Right kidney (tissue), 1 donor: Measurements from ENCODE around the gene HSPB3.
A peak's percentile ranks its signal among the peaks of the same experiment; 100 is the strongest.
"Not testable (repeated sequence)": the region's sequence is repeated elsewhere in the genome, so short reads cannot be mapped to it uniquely, and the experiment has no call there.

Experiments
- DNase-seq: peaks from one replicate; pipeline ENCODE4 v3.0.0-alpha.2; 2016

The HSPB3 gene

DNA sequence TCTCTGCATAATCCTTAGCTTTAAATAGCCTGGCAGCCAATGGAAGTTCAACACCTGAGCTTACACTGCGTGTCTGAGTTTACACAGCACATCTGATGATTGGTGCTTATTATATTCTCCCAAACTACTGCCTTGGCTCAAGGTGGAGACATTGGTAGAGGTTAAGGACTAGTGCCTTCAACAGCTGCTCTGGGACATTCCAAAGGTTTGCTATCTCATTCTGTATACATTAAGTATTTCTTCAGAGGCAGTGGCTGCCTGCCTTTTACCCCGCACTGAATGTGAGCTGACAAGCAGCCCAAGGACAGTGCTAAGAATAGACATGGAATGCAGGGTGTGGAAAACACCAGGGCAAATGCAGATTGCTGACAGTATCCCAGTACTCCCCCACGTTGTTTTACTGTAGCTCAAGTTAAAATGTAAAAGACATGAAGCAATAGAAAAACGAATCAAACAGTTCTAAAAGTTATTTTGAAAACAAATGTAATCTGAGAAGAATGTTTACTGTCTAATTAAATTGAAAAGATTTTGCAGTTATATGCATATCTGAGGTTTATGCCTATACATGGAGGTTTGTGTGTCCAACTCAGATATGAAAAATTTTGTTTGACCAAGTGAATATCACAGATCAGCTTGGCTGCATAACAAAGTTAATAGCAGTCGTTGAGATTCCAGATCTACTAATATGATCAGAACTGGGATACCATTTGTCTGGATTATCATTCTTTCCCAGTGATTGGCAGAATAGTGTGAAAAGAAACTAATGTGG is 1.8 kb downstream of the HSPB3 start:
- peak; percentile 13 for DNase-seq

GRCh38 chr5:54458221-54458620 is 2.7 kb downstream of the HSPB3 start:
- no peak for DNase-seq

- DNase-seq = no peak
Measured at GRCh38 chr5:54460181-54460919, 4.9 kb downstream of the HSPB3 start.

DNA sequence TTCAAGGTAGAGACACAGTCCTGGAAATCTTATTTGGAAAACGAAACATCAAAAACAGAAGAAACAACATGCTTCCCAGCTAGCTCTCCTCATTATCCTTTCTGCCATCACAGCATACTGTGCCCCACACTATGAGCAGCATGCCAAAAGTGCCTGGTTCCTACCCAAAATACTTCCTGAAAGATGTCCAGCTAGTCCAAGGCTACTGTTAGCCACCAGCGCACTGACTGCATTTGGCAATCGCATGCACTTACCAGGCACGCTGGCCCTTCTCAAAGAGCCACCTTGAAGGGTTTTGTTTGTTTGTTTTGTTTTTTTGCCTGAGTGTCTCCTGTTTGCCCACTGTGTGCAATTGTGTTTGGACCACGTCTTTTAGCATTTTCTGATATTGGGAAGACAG is 6.8 kb downstream of the HSPB3 start:
- no peak for DNase-seq

- no peak for DNase-seq
Measured at GRCh38 chr5:54463713-54464112, 8.2 kb downstream of the HSPB3 start.

GRCh38 chr5:54469622-54470021 is 14.1 kb downstream of the HSPB3 start:
- no peak for DNase-seq

GRCh38 chr5:54470128-54470527 is 14.6 kb downstream of the HSPB3 start:
- DNase-seq = no peak

GRCh38 chr5:54470677-54471076 is 15.2 kb downstream of the HSPB3 start:
- no peak for DNase-seq

DNA sequence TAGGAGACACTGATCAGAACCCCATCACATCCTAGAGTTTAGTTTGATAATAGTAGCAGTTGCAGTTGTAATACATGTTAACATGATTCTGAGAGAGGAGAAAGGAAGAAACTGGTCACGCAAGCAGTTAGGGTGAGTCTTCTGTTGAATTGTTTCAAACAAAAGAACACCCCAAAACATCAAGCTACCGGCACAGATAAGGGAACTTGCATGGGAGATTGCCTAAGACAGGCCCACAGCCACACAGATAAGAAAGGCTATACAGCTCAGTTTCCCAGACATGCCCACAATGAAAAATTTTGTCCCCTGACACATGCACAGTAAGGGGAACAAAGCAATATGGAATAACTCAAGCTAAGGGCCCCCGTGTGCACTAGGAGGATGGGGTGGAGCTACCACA is 15.9 kb downstream of the HSPB3 start:
- DNase-seq = no peak

GRCh38 chr5:54476682-54477081 is 21.2 kb downstream of the HSPB3 start:
- no peak for DNase-seq

GRCh38 chr5:54477941-54478478 is 22.5 kb downstream of the HSPB3 start:
- no peak for DNase-seq

- no peak for DNase-seq
Measured at GRCh38 chr5:54480296-54480695, 24.8 kb downstream of the HSPB3 start.

GRCh38 chr5:54484219-54484894 is 28.9 kb downstream of the HSPB3 start:
- DNase-seq = no peak

GRCh38 chr5:54485659-54486058 is 30.2 kb downstream of the HSPB3 start:
- not testable (repeated sequence) for DNase-seq

DNA sequence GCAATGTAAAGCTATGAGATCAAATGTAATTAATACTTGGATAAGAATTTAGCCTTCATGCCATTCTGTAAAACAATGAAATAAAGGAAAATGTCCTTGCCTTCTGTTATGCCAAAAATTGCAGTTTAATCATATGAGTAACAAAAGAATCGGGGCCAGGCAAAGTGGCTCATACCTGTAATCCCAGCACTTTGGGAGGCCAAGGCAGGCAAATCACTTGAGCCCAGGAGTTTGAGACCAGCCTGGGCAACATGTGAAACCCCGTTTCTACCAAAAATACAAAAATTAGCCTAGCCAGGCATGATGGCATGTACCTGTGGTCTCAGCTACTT is 34.1 kb downstream of the HSPB3 start:
- not testable (repeated sequence) for DNase-seq

- no peak for DNase-seq
Measured at GRCh38 chr5:54491326-54491725, 35.8 kb downstream of the HSPB3 start.

DNA sequence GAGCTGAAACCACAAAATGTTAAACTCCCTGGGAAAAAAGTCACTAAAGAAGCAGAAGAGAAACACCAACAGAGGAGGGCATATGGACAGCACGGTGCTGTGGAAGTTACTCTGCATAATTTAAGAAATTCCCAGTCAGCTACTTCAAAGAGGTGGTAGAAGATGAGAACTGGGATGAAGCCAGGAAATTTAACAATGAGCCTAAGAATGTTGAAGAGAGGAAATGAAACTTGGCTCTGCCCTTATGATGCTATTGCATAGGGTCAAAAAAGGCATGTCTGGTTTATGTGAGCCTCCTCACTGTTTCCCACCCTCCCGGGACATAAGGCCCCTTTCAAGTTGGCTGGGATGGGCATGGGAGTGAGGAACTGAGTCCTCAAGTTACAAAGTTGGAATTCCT is 36.7 kb downstream of the HSPB3 start:
- no peak for DNase-seq

- no peak for DNase-seq
Measured at GRCh38 chr5:54495027-54495426, 39.5 kb downstream of the HSPB3 start.
